PFSK-1 (cell line): ENCODE measurements around the gene ACTR10.

ENCODE experiments used
- POLR2AphosphoS5 ChIP-seq: IDR thresholded peaks from 2 replicates; pipeline ENCODE4 v1.6.1; 2012; ENCODE audit warnings: low read depth, mild to moderate bottlenecking, control low read depth, low read length, moderate library complexity
- SIN3A ChIP-seq: IDR thresholded peaks from 2 replicates; pipeline ENCODE4 v1.6.1; 2012; ENCODE audit warnings: mild to moderate bottlenecking, low read length, moderate library complexity, borderline replicate concordance; ENCODE audit not compliant: insufficient read depth

DNA sequence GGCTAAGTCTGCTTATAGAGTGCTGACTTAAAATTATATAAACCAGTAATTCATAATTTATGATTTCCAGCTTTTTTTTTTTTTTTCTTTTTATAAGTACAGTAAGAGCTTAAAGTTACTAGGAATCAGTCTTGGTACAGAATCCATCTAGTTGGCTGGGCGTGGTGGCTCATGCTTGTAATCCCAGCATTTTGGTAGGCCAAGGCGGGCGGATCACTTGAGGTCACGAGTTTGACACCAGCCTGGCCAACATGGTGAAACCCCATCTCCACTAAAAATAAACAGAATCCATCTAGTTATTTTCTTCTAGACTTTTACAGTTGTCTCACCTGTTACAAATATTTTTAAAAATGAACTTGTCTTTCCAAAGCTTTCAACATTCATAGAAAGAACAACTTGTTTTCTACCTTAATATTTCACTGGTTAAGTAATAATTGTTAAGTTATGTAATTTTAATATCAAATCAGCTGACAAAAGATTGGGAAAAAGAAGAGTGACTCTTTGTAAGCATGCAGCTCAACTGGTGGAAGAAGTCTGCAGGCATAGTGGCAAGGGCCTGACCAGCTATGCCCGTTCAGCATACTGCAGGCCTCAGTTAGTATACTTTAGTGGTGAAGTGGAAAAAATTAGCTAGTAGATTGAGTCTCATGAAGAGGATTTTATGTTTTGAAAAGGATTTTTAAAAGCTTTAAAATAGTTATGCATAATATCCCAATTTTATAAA is 27.3 kb downstream of the ACTR10 start:
- no peak for TF ChIP-seq POLR2AphosphoS5
- TF ChIP-seq SIN3A: no peak
